Epithelial cell of esophagus (primary cell): Measurements from ENCODE around the gene PAXIP1.

Source experiments
- DNase-seq: peaks from one replicate; pipeline ENCODE4 v3.0.0; 2010; ENCODE audit warnings: low read depth
- H3K4me3 ChIP-seq: 2 replicates; pipeline ENCODE4 v1.5.1; 2011; ENCODE audit warnings: mild to moderate bottlenecking, low read length, control low read depth
- CTCF ChIP-seq: IDR thresholded peaks from 2 replicates; pipeline ENCODE4 v1.5.1; 2011; ENCODE audit warnings: low read depth, mild to moderate bottlenecking, low read length, control low read depth, inconsistent platforms; ENCODE audit not compliant: insufficient read depth; ENCODE audit errors: missing control alignments

Gene PAXIP1

DNA sequence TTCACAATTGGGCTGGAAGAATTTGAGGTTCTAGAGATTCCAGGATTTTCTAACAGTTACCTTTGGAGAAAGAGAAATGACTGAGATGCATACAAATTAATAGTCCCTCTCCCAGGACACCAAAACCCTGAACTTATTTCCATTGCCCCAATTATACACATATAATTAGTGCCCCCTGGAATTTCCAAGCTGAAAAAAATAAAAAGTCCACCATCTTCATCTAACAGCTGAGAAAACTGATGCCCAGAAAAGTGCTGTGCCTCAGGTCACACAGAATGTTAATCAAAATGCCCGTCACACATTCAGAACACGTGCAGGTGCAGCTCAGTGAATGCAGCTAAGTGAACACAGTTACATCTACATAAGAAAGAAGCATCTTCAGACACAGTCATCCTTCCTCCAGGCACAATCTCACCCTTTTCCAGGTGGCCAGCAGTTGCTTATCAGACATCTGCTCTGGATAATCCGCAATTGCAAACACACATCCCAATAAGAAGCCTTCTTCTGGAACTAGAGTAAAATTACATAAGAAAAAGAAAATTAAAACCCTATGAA lies 35.4 kb downstream of the PAXIP1 start:
- no peak overlapping the region for H3K4me3 ChIP-seq
- no peak for TF ChIP-seq CTCF
- no peak for DNase-seq

- no peak for DNase-seq
- no peak overlapping the region for H3K4me3 ChIP-seq
- TF ChIP-seq CTCF = no peak
These were observed 37.9 kb downstream of the PAXIP1 start for GRCh38 chr7:154965014-154965413.

DNA sequence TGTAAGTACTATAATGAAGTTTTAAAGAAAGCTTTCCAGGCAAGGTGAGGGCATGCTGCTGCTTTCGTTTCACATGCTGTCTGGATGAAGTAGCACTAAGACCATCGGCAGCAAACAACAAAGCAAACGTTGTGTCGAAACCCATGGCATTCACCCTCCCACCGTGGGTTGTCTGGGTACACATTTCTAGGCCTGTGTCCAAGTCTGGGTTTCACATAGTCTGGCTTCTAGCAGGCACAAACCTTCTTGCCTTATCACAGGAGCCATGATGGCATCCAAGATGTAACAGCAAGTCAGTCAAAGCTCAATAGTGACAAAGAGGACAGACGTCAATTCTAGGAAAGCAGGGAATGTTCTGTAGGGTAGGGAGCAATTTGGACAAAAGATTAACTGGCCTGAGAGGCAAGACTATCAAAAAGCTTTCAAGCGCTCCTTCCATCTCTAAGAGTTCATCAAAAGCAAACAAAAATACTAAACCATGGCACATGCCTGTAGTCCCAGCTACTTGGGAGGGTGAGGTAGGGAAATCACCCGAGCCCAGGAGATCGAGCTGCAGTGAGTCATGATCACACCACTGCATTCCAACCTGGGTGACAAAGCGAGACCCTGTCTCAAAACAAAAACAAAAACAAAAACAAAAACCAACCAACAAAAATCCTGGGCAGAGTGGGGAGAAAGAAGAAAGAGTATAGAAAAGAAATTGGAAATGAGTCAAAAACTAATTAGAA lies 42.7 kb downstream of the PAXIP1 start:
- H3K4me3 ChIP-seq = no peak overlapping the region
- DNase-seq = peak; percentile 65
- no peak for TF ChIP-seq CTCF

GRCh38 chr7:154956427-154956826 lies 46.5 kb downstream of the PAXIP1 start:
- TF ChIP-seq CTCF = no peak
- H3K4me3 ChIP-seq = no peak overlapping the region
- DNase-seq = no peak

- peak; percentile 63 for DNase-seq
- TF ChIP-seq CTCF = peak; percentile 77
These were observed 49.8 kb downstream of the PAXIP1 start for GRCh38 chr7:154953006-154953684.

DNA sequence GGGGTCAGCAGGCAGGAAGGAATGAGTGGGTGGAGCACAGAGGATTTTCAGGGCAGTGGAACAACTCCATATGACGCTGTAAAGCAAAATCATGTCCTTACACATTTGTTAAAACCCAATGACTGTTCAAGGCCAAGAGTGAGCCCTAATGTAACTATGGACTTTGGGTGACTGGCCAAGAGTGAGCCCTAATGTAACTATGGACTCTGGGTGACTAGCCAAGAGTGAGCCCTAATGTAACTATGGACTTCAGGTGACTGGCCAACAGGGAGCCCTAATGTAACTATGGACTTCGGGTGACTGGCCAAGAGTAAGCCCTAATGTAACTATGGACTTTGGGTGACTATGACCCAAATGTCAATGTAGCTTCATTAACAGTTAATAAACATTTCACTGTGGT lies 52.0 kb downstream of the PAXIP1 start:
- DNase-seq = no peak
- H3K4me3 ChIP-seq = no peak overlapping the region
- no peak for TF ChIP-seq CTCF

More at GRCh38 chr7:154953006-154953684, 49.8 kb downstream of the PAXIP1 start:
- H3K4me3 ChIP-seq = no peak overlapping the region
